HG02642 (cell line): Measurements from ENCODE around the gene CYSTM1.

Source experiments
- ATAC-seq: cut with Tn5 transposase; IDR thresholded peaks from one replicate; pipeline ENCODE4 v1.9.1; 2021; ENCODE audit warnings: mild to moderate bottlenecking; ENCODE audit not compliant: unreplicated experiment, poor library complexity

The CYSTM1 gene

DNA sequence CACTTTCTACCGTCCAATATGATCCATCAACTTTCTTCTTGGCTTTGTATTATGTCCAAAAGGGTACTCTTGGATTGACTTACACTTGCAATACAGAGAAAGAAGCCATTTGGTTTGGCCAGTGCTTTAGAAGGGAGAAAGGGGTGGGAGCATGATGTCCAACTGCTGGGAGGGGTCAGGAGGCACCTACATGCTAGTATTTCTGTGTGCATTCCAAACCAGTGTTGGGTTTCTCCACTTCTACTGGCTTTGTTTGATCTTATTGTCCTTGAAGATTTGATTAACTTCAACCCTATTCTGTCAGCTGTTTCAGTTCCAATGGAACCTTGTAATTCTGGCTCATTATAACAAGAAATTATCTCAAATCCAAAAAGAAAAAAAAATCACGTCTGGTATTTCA, 27.6 kb downstream of the CYSTM1 start:
- no peak for ATAC-seq

DNA sequence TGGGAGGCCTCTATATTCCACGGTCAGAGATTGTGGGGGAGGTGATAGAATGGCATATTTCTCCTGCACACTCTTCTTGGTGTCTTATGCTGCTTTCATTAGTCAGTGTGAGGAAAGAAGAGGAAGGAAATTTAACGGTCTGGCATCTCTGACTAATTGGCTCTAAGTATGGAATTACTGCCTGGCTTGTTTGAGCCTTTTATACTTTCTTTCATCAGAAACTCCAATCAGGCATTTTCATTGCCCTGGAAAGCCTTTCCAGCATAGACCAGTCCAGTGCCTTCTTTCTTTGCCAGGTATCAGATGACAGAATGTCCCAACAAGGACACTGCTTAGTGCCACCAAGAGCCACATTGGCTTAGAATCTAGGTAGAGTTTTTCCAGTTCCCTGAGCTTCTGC, 30.2 kb downstream of the CYSTM1 start:
- no peak for ATAC-seq

DNA sequence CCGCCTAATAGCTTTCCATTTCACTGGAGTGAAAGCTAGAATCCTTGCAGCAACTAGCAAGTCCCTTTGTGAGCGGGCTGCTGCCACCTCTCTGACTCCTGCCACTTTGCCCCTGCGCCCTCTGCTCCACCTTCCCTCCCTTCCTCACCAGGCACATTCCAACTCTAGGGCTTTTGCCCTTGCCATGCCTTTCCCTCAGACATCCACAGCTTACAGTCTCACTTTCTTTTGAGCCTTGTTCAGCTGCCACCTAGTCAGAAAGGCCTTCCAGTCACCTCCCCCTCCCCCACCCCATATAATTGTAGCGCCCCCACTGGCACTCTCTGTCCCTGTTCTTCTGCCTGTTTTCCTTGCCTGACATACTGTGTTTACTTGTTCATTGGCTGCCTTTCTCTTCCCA, 31.0 kb downstream of the CYSTM1 start:
- no peak for ATAC-seq

DNA sequence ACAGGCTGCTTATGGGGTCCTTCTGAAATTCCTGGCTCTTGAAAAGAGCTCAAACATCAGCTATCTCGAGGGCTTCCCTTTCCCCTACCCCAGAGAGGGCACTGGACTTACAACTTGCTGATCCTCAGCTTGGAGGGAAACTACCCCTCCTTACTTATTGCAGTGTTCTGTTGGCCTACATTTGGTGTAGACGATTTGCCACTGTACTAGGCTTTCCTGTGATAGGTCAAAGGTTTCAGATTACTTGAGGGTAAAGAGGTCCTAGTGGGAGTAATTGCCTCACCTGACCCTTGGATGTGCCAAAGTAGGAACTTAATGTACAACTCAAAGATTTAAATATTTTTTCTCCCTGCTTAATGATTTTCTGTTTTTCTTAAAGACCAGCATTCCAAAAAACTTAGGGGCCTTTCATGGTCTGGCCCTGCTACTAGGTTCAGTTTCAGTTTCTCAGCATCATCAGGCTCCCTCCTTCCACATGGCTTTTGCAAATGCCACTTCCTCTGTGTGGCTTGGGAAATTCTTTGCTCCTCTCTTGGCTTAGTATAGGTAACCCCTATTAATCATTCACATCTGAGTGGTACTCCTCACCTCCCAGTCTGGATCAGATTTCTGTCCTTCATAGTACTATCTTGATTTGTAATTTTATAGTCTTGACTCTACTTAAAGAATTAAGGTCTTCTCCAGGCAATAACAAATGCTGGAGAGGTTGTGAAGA, 32.4 kb downstream of the CYSTM1 start:
- ATAC-seq = peak; percentile 77

DNA sequence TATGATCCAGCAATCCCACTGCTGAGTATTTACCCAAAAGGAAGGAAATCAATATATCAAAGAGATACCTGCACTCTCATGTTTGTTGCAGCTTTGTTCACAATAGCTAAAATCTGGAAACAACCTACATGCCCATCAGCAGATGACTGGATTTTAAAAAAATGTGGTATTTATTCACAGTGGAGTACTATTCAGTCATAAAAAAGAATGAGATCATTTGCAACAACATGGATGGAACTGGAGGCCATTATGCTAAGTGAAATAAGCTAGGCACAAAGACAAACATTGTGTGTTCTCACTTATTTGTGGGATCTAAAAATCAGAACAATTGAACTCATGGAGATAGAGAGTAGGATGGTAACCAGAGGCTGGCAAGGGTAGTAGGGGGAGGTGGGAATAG, 33.1 kb downstream of the CYSTM1 start:
- ATAC-seq = no peak

DNA sequence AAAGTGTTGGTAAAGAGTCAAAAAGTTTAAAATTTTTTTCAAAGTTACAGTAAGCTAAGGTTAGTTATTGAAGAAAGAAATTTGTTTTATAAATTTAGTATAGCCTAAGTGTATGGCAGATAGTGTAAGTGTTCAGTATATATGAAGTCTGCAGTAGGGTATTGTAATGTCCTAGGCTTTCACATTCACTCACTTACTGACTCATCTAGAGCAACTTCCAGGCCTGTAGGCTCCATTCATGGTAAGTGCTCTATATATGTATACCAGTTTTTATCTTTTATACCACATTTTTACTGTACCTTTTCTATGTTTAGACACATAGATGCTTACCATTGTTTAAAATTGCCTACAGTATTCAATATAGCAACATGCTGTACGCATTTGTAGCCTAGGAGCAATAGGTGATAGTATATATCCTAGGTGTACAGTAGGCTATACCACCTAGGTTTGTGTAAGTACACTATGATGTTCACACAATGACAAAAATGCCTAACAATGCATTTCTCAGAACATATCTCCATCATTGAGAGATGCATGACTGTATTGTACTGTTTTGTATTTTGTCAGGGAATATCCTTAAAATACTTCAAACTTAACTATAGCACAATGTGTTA, 38.5 kb downstream of the CYSTM1 start:
- no peak for ATAC-seq

DNA sequence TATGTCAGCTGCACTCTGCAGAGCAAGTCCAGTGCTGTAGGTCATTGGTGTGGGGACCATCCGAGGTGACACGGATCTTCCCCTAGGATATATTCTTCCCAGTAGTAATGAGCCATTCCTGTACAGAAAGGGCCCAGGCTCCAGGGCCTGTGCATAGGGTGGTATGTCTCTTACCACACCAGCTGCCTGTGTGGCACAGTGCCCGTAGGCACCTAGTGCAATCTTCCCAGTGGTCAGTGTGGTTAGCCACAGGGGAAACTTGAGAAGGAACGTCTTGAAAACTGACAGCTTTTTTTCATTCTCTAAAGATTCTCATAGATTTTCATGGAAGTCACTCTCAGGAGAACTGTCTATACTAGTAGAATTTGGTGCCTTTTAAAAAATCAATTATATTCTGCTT, 39.8 kb downstream of the CYSTM1 start:
- ATAC-seq = no peak

DNA sequence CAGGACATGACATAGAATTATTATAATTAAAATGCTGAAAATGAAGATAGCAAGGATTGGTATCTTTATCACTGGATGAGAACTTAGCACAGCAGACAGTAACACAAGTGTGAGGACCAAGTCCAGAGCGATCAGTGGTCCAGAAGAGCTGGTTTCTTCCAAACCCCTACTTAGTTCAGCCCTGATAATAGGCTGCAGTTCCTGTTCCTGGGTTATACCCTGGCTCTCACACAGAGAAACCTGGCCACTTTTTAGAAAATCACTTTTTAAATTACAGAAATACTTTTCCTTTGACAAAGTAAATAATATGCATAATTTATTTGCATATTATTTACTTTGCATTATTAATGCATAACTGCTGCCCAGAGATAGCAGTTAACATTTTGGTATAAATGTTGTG, 40.3 kb downstream of the CYSTM1 start:
- no peak for ATAC-seq

DNA sequence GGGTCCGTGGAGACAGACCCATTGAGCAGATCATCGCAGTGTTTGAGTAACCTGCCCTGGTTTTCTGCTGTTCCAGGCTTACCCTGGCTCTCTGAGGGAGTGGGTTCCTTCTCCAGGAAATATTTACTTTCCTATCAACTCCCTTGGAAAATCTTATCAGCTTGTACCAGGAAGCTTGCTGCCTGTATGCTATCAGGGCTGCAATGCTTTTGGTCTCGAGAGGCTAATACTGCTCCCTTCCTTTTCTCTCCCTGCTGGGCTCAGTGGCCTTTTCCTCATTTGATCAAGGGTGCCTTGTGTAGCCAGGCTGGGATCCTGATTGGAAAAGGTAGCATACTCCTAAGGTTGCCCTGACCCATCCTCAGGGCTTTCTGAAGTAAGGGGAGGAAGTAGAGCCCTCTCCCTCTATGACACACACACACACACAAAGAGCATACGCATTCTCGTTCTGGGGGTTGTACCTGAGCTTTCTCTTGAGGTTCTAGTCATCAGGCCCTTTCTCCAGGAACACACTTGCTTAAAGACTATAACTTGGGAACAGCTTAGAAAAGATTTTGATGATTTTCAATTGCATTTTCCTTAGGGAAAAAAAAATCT, 41.6 kb downstream of the CYSTM1 start:
- no peak for ATAC-seq

DNA sequence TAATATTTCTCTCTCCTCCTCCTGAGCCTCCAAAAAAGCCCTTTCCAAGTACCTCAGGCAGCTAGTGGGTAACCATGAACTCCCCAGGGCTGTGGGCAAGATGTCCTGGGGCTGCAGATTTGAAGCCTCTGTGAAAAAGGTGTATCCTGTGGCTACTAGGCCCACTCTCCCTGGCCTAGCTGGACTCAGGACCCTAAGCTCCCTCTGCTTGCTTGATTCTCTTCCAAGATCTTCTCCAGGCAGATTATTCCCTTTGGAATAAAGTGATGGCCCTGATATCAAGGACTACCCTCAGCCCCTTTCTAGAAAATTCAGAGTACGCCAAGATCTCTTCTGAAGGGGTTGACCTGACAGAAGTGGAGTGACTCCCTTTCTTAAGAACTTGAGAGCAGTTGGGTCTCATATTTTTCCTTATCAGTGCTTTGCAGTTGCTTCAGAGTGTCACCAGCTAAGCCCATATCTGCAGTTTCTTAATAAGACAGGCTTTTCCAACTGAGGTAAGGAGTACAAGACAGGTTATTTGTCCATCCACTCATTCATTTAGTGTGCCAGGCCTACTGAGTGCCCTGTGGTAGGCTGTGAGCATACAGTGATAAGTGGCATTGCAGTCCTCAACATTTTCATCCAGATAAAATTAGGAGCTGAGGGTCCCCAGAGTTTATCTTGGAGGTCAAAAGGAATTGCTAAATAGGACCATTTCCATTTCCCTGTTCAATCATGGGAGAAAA, 42.5 kb downstream of the CYSTM1 start:
- no peak for ATAC-seq

DNA sequence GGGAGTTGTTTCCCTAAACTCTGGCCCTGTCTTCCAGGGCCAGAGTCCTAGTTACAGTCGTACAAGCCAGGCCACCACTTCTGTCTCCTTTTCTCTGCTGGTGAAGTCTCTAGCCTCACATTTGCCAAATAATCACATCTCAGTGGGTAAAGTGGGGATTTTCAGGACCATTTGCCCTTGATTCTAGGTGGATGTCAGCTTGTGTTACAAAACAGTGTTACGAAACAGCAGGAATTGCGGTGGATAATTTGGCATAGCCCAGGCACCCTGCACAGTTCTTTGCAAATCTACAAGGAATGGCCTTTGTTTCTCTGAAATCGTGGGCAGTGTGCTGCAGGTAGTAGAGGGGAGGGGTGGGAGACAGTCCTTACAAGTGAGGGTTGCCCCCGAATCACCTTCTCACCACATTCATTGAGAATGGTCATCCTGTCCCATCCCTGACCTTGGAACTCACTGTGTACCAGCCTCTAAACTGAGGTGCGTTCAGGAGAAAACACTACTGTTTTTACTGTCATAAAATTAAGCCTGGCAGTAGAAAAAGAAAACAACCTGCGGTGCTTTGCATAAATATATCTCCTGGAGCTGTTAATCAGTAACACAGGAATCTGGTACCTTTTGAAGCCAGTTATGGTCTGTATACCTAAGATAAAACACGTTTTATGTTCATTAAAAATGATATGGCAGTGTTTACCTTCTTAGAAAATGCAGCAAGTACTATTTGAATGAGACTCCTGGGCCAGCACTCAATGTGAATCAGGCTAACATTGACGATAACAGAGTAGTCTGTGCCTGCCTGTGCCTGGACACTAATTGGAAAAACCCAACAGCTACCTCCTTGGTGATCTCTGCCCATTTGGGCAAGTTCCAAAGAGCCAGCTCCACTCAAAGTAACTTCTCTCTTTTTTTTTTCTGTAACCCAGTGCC, 44.3 kb downstream of the CYSTM1 start:
- peak; percentile 26 for ATAC-seq

DNA sequence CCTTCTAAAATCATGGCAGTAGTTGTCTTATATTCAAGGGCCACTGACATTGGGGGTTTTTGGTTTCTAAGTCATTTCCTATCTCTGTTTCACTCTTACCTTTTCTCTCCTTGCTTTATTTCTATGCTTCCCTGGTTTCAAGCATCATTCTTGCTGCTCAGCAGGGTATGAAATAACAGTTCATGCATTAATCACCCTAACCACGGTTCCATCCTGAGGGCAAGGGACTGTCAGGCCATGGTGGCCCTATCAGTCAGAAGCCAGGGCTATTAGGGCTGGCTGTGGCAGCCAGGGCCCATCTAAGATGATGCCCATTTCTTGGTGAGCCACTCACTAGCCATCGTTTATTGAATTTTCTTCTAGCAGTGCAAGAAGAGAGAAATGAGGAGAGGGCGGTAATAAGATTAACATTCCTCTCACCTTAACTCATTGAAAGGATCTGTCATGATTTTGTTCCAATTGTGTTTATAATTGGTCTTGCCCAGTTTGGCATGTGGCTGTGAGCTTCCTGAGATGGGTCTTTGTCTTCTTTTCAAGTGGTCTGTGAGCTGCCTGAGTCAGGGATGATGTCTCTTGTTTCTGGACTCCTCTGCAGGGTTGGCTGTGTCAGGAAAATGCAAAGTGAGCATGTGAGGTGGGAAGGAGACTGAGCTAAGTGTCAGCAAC, 45.2 kb downstream of the CYSTM1 start:
- ATAC-seq = peak; percentile 67

DNA sequence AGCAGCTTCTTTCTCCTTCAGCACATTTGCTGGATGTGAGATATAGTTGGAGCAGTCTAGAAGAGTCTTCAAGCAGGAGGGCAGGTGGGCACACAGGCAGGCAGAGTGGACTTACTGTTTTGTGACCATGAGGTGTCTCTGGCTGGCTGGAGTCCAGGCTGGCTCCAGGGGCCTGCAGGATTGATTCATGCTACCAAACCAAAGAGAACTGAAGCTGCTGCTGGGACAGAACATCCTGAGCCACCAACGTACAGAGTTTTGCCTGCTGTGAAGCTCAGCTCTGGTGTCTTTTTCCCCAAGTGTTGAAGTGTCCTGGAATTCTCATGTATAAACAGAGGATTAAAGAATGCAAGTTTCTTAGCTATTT, 45.7 kb downstream of the CYSTM1 start:
- ATAC-seq = no peak

DNA sequence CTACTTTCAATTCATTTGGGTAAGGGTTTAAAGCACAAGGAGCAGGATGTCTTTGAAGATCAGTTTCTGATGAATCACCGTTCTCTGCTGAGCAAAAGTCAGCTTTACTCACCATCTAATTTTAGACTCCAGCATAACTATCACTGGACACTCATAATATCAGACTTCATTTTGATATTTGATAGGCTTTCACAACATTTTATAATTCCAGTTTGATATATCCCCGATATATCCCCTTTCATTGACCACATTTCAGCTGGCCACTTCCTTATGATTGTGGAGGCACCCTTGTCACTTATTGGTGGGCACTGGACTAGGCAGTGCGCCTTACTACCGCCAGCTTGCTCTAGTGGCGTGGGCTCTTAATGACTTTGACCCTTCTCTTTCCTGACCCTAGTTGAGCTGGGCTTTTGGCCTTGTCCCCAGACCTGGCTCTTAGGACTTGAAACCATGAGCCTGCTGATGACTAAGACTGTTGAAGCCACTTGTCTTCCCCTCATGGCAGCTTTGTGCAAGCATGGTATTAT, 46.8 kb downstream of the CYSTM1 start:
- no peak for ATAC-seq

DNA sequence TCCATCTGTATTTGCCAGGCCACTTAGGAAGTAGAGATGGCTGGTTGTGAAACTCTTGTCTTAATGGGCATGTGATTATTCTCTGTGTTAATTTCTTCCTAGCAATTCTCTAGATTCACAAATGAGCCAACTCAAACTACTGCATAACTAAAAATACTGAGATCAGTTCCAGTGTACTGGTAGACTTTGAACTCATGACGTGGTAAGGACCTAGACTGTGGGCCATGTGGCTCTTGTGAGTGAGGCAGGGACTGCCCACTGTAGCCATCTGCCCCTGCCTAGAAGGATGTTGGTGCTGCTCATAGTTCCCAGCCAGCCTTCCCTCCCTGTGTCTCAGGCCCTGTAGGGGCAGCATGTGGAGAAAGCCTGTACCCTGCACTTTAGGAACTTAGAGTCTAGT, 47.4 kb downstream of the CYSTM1 start:
- ATAC-seq = no peak

DNA sequence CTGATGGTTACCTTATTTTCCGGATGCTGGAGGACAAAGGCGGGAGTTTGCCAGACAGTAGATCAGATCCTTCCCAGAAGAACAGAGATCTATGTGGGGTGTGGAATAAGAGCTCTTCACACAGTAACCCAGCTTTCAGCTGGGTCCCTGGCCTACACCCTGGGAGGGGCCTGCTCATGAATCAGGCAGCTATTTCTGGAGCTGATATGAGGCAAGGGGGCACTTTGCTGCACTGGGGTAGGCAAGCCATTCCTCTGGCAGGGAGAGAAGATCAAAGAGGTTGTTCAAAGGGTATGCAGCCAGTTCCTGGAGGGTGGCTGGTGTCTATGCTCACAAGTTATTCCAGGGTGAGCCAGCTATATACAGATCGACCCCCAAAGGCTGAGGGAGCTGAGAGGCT, 48.6 kb downstream of the CYSTM1 start:
- ATAC-seq = no peak

DNA sequence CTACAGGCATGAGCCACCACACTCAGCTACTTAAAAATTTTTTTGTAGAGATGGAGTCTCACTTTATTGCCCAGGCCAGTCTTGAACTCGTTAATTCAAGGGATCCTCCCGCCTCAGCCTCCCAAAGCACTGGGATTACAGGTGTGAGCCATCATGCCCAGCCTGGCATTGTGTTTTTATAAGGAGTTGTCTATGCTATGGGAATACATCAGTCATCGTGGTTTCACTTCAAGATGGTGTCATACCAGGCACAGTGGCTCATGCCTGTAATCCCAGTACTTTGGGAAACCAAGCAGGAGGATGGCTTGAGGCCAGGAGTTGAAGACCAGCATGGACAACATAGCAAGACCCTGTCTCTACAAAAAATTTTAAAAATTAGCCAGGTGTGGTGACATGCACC, 49.7 kb downstream of the CYSTM1 start:
- ATAC-seq = no peak

DNA sequence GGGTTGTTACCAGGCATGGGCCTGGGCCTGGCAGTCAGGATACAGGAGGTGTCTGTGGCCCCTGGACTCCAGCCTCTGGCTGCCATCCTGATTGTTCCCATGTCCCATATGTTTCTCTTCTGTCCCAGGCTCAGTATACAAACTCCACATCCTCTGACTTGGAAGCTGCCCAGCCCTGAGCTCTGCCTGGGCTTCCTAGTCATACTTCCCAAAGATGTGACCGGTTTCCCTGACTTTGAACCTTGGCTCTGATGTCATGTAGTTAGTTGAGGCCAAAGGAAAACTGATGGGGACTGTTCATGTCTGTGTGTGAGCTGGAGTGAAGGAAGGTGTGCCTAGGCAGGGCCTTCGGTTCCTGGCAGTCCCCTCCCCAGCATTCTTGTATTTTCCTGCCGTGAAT, 50.4 kb downstream of the CYSTM1 start:
- ATAC-seq = no peak

DNA sequence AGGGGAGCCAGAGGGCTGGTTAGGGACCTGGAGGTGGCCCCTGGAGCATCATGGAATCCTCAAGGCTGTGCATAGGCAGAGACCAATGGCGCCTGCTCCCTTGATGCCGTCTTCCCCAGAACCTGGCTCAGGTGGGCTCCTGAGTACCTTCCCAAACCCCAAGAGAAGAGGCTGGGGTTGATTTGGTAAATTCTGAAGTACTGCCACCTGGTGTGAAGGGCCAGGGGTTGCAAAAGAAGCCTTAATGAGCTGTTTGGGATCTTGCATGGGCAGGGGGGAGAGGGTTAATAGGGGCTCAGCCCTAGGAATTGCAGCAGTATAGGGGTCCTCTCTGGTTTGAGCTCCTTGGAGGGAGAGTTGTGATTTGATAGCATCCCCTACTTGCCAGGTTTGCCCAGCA, 52.1 kb downstream of the CYSTM1 start:
- no peak for ATAC-seq
